Astrocyte of the spinal cord (primary cell): Measurements from ENCODE around the gene SKIC2.

Experiments used
- DNase-seq: peaks from one replicate; pipeline ENCODE4 v3.0.0; 2011; ENCODE audit warnings: low read depth, low spot score
- H3K4me3 ChIP-seq: 2 replicates; pipeline ENCODE4 v1.5.1; 2011; ENCODE audit warnings: low read depth, mild to moderate bottlenecking, low read length, moderate library complexity
- in situ Hi-C: cut with HindIII; loops from 2 replicates; pipeline ENCODE4 v1.10.0; 2017; ENCODE audit warnings: low sequenced_read_pairs
- TF ChIP-seq, protein P1 (sequence below): IDR thresholded peaks from 2 replicates; pipeline ENCODE4 v1.5.1; 2012; ENCODE audit warnings: low read depth, mild to moderate bottlenecking, low read length, inconsistent platforms

Gene SKIC2

DNA sequence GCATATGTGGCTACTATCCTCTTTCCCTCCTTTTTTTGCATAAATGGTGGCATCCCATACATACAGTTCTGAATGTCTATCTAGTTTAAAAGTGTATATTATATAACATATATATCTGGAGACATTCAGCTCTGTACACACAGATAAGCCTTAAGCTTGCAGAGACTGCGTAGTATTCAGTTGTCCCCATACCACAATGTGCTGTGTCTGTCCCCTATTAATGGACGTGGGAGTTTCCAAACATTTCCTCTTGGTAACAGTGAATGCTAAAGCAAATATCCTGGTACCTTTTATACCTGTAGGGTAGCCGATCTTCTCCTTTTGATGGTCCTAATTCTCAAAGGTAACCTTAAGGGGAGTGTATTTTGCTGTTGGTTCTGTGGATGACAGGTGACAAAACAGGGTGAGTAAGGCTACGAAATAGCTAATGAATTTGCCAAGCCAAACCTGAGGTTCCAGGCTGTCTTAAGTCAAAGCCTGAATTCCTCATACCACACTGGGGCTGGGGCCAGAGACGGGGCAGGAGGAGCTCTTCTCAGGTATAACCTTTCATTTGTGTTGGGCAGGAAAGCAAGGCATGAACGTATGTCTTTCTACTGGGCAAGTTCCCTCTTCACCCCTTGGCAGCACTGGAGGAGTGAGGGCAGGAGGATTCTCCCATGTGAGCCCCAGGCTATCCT lies 39.2 kb upstream of the SKIC2 start:
- no peak for DNase-seq
- no peak overlapping the region for H3K4me3 ChIP-seq
- in situ Hi-C loops = no loop called here
- TF ChIP-seq, protein P1, sequence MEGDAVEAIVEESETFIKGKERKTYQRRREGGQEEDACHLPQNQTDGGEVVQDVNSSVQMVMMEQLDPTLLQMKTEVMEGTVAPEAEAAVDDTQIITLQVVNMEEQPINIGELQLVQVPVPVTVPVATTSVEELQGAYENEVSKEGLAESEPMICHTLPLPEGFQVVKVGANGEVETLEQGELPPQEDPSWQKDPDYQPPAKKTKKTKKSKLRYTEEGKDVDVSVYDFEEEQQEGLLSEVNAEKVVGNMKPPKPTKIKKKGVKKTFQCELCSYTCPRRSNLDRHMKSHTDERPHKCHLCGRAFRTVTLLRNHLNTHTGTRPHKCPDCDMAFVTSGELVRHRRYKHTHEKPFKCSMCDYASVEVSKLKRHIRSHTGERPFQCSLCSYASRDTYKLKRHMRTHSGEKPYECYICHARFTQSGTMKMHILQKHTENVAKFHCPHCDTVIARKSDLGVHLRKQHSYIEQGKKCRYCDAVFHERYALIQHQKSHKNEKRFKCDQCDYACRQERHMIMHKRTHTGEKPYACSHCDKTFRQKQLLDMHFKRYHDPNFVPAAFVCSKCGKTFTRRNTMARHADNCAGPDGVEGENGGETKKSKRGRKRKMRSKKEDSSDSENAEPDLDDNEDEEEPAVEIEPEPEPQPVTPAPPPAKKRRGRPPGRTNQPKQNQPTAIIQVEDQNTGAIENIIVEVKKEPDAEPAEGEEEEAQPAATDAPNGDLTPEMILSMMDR = no peak

DNA sequence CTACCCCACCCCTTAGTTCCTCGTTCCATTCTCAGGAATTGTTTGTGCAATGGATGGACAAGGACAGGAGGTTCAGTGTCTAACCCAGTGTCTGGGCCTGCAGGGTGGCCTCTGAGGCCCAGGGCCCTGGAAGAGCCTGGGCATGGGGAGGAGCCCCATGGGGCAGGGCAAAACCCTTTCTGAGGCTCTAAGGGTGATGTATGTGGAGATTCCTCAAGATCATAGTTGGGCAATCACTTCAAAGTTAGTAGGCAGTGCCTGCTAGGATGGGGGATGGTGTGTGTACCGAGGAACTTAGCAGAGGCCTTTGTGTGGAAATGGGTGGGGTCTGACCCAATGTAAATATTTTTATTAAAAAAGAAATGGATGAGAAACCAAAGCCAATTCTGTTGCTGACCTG lies 38.2 kb upstream of the SKIC2 start:
- in situ Hi-C loops = no loop called here
- TF ChIP-seq, protein P1 = no peak
- no peak overlapping the region for H3K4me3 ChIP-seq
- DNase-seq = no peak

DNA sequence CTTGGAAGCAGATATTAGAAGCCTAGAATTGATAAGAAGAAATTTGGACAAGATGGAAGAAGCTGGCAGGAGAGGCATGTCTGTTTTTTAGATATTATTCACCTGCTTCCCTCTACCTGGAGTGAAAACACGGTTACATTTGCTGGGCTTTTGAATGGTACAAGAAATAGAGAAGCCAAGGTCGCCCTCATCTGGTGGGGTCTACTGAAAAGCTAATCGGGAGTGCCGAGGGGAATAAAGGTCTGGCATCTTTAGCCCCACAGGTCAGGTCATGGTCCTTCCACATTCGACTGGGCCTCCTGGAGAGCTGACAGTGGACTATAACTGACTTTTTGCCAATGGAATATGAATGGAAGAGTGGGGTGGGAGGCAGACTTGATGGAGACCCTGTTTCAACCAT lies 36.0 kb upstream of the SKIC2 start:
- in situ Hi-C loops = no loop called here
- H3K4me3 ChIP-seq = no peak overlapping the region
- TF ChIP-seq, protein P1 = no peak
- DNase-seq = no peak

DNA sequence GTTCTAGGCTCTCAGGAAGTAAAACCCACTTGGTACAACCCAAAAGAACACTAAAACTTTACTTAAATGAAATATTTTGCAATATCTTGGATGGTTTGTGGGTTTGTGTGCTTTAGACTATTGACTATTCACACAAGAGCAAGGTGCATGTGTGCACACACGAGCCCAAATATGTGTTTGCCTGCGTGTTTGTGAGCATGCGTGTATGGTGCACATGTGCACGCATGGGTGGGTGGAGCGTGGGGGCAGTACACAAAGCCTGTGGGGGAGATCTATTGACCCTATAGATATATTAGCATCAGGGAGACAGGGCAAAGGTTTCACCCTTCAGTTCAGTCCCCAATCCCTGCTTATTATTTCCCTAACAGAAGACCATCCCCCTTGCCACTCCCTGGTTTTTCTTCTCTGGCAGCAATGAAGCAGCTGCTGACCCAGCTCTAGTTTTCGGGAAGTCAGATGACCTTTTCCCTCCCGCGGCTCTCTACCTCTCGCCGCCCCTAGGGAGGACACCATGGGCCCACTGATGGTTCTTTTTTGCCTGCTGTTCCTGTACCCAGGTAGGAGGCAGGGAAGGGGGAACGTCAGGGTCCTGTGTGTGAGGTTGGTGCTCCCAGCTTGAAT lies 31.6 kb upstream of the SKIC2 start, which contains the start of gene C2:
Gene C2, plus strand, starts transcription at position 476 of the 621 bp plus-strand sequence. Its CDS starts 36 bp downstream, at position 512.
- TF ChIP-seq, protein P1 = no peak
- no peak for DNase-seq
- no peak within 1 kb of the TSS for H3K4me3 ChIP-seq
- in situ Hi-C loops = no loop called here

DNA sequence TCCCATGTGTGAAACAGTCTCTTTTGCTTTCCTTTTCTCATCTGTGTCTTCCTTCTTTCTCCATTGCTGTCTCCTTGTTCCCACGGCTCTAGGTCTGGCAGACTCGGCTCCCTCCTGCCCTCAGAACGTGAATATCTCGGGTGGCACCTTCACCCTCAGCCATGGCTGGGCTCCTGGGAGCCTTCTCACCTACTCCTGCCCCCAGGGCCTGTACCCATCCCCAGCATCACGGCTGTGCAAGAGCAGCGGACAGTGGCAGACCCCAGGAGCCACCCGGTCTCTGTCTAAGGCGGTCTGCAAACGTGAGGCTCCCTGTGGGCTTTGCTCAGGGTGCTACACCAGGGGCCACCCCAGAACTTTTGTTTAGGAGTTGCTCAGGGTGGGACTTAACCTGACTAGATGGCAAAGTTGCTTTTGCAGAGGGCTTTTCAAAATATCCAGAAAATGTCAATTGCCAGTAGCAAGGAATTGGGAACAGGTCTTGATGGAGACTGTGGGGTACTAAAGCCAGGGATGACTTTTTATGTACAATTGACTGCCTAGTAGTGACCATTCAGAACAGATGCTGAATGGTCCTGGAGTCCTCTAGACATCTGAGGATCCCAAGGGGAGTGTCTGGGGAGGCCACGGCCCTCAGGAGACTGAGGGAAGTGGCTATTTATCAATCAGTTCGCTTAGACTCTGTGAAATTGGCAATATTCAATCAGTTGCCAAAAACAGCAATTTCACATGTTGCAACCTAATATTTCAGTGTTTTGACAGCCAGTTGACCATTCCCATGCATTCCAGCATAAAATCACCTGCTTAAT lies 30.9 kb upstream of the SKIC2 start:
- DNase-seq = no peak

DNA sequence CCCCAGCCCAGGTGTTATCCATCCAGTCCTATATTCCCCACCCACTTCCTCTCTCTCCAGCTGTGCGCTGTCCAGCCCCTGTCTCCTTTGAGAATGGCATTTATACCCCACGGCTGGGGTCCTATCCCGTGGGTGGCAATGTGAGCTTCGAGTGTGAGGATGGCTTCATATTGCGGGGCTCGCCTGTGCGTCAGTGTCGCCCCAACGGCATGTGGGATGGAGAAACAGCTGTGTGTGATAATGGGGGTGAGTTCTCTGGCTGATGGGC lies 30.4 kb upstream of the SKIC2 start:
- no peak overlapping the region for H3K4me3 ChIP-seq
- DNase-seq = no peak
- in situ Hi-C loops = no loop called here
- TF ChIP-seq, protein P1 = no peak

More for the DNA sequence above, 30.9 kb upstream of the SKIC2 start:
- TF ChIP-seq, protein P1 = no peak
- H3K4me3 ChIP-seq = no peak overlapping the region
- in situ Hi-C loops = no loop called here
